ENCODE measurements around the gene OGT.

- TF ChIP-seq CTCF (IDR thresholded peaks at IDR 0.05), result no peak
- no peak for TF ChIP-seq EZH2phosphoT487 (IDR thresholded peaks at IDR 0.05)
These were observed 40.7 kb downstream of the OGT start for GRCh38 chrX:71573590-71573989.
